ENCODE results near the gene ZNF785.
"Not testable (repeated sequence)": the region's sequence is repeated elsewhere in the genome, so short reads cannot be mapped to it uniquely, and the experiment has no call there.

DNA sequence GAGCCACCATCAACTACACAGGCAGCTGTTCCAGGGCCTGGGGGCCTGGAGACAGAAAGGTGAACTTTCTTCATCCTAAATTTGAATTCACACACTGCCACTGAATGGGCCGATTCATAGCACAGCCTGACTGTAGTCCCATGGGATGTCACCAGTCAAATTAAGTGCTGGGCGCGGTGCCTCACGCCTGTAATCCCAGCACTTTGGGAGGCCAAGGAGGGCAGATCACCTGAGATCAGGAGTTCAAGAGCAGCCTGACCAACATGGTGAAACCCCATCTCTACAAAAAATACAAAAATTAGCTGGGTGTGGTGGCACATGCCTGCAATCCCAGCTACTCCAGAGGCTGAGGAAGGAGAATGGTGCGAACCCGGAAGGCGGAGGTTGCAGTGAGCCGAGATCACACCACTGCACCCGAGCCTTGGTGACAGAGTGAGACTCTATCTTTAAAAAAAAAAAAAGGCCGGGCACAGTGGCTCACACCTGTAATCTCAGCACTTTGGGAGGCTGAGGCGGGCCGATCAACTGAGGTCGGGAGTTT is 45.4 kb downstream of the ZNF785 start:
- TF ChIP-seq, protein P1, sequence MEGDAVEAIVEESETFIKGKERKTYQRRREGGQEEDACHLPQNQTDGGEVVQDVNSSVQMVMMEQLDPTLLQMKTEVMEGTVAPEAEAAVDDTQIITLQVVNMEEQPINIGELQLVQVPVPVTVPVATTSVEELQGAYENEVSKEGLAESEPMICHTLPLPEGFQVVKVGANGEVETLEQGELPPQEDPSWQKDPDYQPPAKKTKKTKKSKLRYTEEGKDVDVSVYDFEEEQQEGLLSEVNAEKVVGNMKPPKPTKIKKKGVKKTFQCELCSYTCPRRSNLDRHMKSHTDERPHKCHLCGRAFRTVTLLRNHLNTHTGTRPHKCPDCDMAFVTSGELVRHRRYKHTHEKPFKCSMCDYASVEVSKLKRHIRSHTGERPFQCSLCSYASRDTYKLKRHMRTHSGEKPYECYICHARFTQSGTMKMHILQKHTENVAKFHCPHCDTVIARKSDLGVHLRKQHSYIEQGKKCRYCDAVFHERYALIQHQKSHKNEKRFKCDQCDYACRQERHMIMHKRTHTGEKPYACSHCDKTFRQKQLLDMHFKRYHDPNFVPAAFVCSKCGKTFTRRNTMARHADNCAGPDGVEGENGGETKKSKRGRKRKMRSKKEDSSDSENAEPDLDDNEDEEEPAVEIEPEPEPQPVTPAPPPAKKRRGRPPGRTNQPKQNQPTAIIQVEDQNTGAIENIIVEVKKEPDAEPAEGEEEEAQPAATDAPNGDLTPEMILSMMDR (IDR thresholded peaks at IDR 0.05): not testable (repeated sequence)
- TF ChIP-seq POLR2A, EP300 (IDR thresholded peaks at IDR 0.05): not testable (repeated sequence)
